Psoas muscle (tissue), 8 donors: Measurements from ENCODE around the gene PLAC8L1. TPM values are rescaled to one million over a fixed set of nuclear protein-coding genes. Genes with fewer than 3 reads are reported as not detected.

ENCODE experiments used
- ATAC-seq, 4 donors: fragments of 200-7000 bp; cut with Tn5 transposase; one replicate each; pipeline ENCODE4 v1.9.1; 2020; ENCODE audit warnings: moderate library complexity in 3 of 4, mild to moderate bottlenecking in 2 of 4
- DNase-seq, 2 donors: peaks; one replicate each; pipeline ENCODE4 v3.0.0-alpha.2; 2020
- H3K27ac ChIP-seq: fragments of 200-600 bp; one replicate; pipeline ENCODE4 v1.8.0; 2022
- H3K27me3 ChIP-seq, 3 donors: fragments of 200-600 bp in 1 of 3; one replicate each; pipeline versions ENCODE4 v1.6.1 to v1.8.0; 2013 to 2022; ENCODE audit warnings: low read length in 2 of 3, mild to moderate bottlenecking in 2 of 3, moderate library complexity in 1 of 3; ENCODE audit not compliant: insufficient read depth in 3 of 3
- H3K36me3 ChIP-seq, 2 donors: fragments of 200-600 bp in 1 of 2; one replicate each; pipeline versions ENCODE4 v1.6.1 to v1.8.0; 2013 to 2022; ENCODE audit warnings: low read depth in 1 of 2, mild to moderate bottlenecking in 1 of 2, moderate library complexity in 1 of 2; ENCODE audit not compliant: insufficient read depth in 1 of 2
- H3K4me1 ChIP-seq: fragments of 200-600 bp; one replicate; pipeline ENCODE4 v1.8.0; 2022
- H3K4me3 ChIP-seq: fragments of 200-600 bp; one replicate; pipeline ENCODE4 v1.8.0; 2022; ENCODE audit warnings: mild to moderate bottlenecking
- H3K9me3 ChIP-seq: fragments of 200-600 bp; one replicate; pipeline ENCODE4 v1.8.0; 2022
- WGBS, 3 donors: extraction: QIAGEN DNeasy Blood & Tissue Kit; methylation state at CpG; one replicate each; pipeline versions ENCODE4 v1.1.6 to v1.1.7; 2013; 5-methylcytosine and 5-hydroxymethylcytosine counted together
- intact Hi-C, 2 donors: fragments of 100-400 bp; cut with DNase I; formaldehyde crosslinking; loops; one replicate each; pipeline versions ENCODE4 v1.11.0 to v1.14.2; 2022
- polyA plus RNA-seq, 3 donors: library from polyadenylated mRNA; stranded (reverse); fragments of 200-250 nt; gene quantifications; one replicate each; pipeline ENCODE4 v1.2.3, GENCODE V29; 2013
- total RNA-seq, 4 donors: library from RNA; stranded (reverse); fragmentation: NEBNext Ultra II Directional in 2 of 4; extraction: Animal tissue kit (Norgen Biotek cat#: 25700) in 2 of 4; gene quantifications; one replicate each; pipeline versions ENCODE4 v1.2.1 to v1.2.4, GENCODE V29; 2021 to 2023
- TF ChIP-seq, protein P1 (sequence below): fragments of 200-600 bp; IDR thresholded peaks from one replicate; pipeline ENCODE4 v1.8.0; 2022; ENCODE audit warnings: antibody characterized with exemption
- donor health status: healthy with polysubstance abuse.
- donor health status: DM: no; HTN: no; CAD: no; lungs with moderate emphysema.
- donor health status: Bipolar disorder and iron deficiency.
- donor health status: healthy.
- donor health status: DM: yes; HTN: yes; CAD: no.
- donor health status: DM: no; HTN: no; CAD: no.
- donor health status: DM: no; HTN: no; CAD: no.
- donor health status: DM: yes; HTN: yes; CAD: no.

Gene PLAC8L1
- total and polyA plus RNA-seq, 7 donors: 0.16 to 0.64 (median 0.51) TPM; not detected in 3

DNA sequence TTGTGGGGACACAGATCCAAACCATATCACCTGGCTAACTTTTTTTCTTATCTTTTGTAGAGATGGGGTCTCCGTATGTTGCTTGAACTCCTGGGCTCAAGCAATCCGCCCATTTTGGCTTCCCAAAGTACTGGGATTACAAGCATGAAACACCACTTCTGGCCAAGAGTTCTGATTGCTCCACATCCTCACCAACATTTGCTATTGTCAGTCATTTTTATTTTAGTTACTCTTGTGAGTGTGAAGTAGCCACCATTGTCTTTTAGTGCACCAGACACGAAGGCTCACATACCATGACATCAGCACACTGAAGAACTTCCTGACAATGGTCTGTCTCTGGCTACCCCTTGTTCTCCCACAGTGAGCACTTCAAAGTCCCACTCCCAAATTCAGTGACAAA, 17.3 kb downstream of the PLAC8L1 start:
- ATAC-seq (peak in 1 of 4 donors; percentile 56), DNase-seq (no peak)
- Histone ChIP-seq H3K4me1 (no peaks in the 10 kb centered on the region), H3K9me3 (no peaks in the 10 kb centered on the region), H3K36me3 (no peaks in the 10 kb centered on the region), H3K27me3 (no peaks in the 10 kb centered on the region), H3K4me3 (no peak overlapping the region), H3K27ac (no peak overlapping the region)
- intact Hi-C loops: no loop called here
- TF ChIP-seq, protein P1, sequence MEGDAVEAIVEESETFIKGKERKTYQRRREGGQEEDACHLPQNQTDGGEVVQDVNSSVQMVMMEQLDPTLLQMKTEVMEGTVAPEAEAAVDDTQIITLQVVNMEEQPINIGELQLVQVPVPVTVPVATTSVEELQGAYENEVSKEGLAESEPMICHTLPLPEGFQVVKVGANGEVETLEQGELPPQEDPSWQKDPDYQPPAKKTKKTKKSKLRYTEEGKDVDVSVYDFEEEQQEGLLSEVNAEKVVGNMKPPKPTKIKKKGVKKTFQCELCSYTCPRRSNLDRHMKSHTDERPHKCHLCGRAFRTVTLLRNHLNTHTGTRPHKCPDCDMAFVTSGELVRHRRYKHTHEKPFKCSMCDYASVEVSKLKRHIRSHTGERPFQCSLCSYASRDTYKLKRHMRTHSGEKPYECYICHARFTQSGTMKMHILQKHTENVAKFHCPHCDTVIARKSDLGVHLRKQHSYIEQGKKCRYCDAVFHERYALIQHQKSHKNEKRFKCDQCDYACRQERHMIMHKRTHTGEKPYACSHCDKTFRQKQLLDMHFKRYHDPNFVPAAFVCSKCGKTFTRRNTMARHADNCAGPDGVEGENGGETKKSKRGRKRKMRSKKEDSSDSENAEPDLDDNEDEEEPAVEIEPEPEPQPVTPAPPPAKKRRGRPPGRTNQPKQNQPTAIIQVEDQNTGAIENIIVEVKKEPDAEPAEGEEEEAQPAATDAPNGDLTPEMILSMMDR: no peak
- 29 to 60% (median 43%) methylated on average over 3 of the region's 3 CpGs for WGBS, 3 donors

DNA sequence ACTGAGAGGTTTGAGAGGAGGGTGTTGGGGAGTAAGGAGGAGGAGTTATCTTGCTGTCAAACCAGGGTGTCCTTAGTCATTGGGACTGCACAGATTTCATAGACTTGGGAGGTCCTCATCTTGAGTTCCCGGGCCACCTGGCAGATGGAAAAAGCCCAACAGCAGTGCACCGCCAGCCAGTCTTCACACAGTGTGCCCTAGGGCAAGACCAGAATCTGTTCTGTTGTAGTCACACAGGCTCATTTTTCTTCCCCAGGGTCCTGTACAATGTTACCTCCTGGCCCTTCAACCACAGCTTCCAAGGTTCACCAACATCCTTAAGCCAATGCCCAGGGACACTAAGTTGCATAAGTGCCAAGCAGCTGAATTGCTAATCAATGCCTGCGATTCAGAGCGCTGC, 21.0 kb downstream of the PLAC8L1 start:
- Histone ChIP-seq H3K27ac (no peak overlapping the region), H3K9me3 (no peaks in the 10 kb centered on the region), H3K27me3 (no peaks in the 10 kb centered on the region), H3K4me3 (no peak overlapping the region), H3K4me1 (no peaks in the 10 kb centered on the region), H3K36me3 (no peaks in the 10 kb centered on the region)
- intact Hi-C loops: no loop called here
- DNase-seq: no peak
- no peak for ATAC-seq
- TF ChIP-seq, protein P1: no peak
- WGBS, 3 donors: 83 to 89% (median 86%) methylated on average over 4 of the region's 4 CpGs

DNA sequence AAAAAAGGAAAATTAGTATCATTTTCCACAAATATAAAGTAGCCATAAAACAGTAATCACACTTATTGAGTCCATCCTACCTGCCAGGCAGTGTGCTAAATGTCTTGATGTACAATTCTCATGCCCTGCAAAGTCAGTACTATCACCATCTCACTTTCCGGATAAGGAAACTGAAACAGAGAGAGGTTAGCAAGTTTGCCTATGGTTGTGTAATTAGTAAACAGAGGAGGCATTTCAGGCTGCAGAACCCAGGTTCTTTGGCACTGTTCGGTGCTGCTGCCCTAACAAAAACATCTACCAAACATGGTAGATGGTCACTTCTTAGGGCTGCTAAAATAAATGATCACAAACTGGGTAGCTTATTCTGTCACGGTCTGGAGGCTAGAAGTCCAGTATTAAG, 22.6 kb downstream of the PLAC8L1 start:
- H3K4me1 ChIP-seq: no peaks in the 10 kb centered on the region
- no peak overlapping the region for H3K27ac ChIP-seq
- WGBS, 3 donors: 88 to 96% (median 92%) methylated on average over 3 of the region's 3 CpGs
- no peaks in the 10 kb centered on the region for H3K9me3 ChIP-seq
- TF ChIP-seq, protein P1: no peak
- no peak overlapping the region for H3K4me3 ChIP-seq
- intact Hi-C loops: no loop called here
- no peaks in the 10 kb centered on the region for H3K36me3 ChIP-seq
- ATAC-seq (no peak), DNase-seq (no peak)
- H3K27me3 ChIP-seq: peaks cover 0 to 4% (median 0%) of the 10 kb centered on the region in 3 donors

DNA sequence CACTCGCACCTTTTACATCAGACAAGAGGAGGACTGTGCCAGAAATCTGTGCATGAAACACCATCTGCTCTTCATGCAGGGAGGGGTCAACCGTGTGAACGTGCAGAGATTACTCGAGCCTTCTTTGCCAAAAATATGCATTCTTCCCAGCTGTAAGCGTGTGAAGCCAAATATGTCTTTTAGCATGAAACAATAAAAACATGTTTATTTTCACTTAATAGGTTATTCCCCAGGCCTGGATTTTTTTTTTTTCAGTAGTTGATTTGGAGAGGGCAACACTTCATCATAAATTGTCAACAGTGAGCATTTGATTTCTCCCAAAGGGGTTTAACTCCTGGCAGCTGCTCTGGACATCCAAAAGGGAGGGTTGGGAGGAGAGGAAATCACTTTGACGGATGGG, 23.8 kb downstream of the PLAC8L1 start:
- DNase-seq (no peak), ATAC-seq (no peak)
- intact Hi-C loops: no loop called here
- Histone ChIP-seq H3K4me3 (no peak overlapping the region), H3K27me3 (peaks cover 0 to 5% (median 0%) of the 10 kb centered on the region in 3 donors), H3K27ac (no peak overlapping the region), H3K4me1 (no peaks in the 10 kb centered on the region), H3K36me3 (no peaks in the 10 kb centered on the region), H3K9me3 (no peaks in the 10 kb centered on the region)
- TF ChIP-seq, protein P1: no peak
- WGBS, 3 donors: 13 to 24% (median 23%) methylated on average over 6 of the region's 6 CpGs

DNA sequence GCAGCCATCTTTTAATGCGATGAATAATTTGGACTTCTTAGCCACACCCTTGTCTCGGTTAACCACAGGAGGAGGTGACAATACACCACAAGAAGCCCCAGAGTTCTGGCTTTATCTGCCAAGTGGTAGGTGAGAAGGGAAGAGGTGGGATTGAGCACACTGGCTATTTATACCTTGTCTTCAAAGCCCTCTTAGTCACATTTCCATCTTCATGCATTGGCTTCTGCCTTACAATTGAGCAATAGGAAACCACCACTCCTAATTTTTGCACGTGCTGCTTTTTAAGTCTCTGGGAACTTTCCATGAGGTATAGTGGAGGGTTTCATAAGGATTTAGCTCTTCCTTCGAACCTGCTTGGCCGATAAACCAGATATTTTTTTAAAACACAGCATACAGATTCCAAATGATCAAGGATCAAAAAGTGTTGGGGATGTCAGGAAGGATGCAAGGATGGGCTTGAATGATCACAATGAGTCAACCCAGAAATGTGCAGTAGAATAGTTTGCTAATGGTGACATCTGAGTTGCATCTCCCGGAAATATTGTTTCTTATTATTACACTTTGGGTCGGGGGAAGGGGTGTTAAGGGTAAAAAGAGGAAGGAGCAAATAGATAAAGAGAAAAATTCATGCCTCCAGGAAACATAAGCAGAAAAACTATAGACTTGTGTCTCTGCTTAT, 25.5 kb downstream of the PLAC8L1 start:
- no peak for DNase-seq
- TF ChIP-seq, protein P1: no peak
- H3K36me3 ChIP-seq: no peaks in the 10 kb centered on the region
- peaks cover 0 to 5% (median 0%) of the 10 kb centered on the region in 3 donors for H3K27me3 ChIP-seq
- ATAC-seq: peak; percentile 77 to 91 (median 85)
- H3K27ac ChIP-seq: no peak overlapping the region
- intact Hi-C loops: no loop called here
- 64 to 76% (median 66%) methylated on average over 7 of the region's 7 CpGs for WGBS, 3 donors
- no peak overlapping the region for H3K4me3 ChIP-seq
- H3K9me3 ChIP-seq: no peaks in the 10 kb centered on the region
- H3K4me1 ChIP-seq: no peaks in the 10 kb centered on the region
